Stomach smooth muscle (tissue), 2 donors: ENCODE data around the gene UQCRC1.
A peak's percentile ranks its signal among the peaks of the same experiment; 100 is the strongest.

Experiments used
- H3K27ac ChIP-seq: one replicate; pipeline ENCODE4 v1.7.0; 2013; ENCODE audit warnings: mild to moderate bottlenecking, low read length, inconsistent platforms
- H3K27me3 ChIP-seq, 2 donors: one replicate each; pipeline ENCODE4 v1.7.0; 2013; ENCODE audit warnings: low read length in 2 of 2; ENCODE audit not compliant: insufficient read depth in 2 of 2, control insufficient read depth in 1 of 2
- H3K36me3 ChIP-seq, 2 donors: one replicate each; pipeline ENCODE4 v1.7.0; 2013; ENCODE audit warnings: low read length in 2 of 2; ENCODE audit not compliant: control insufficient read depth in 2 of 2, insufficient read depth in 2 of 2
- H3K4me1 ChIP-seq: one replicate; pipeline ENCODE4 v1.7.0; 2013; ENCODE audit warnings: low read length; ENCODE audit not compliant: control insufficient read depth, insufficient read depth
- H3K4me3 ChIP-seq, 2 donors: one replicate each; pipeline ENCODE4 v1.7.0; 2013; ENCODE audit warnings: low read length in 2 of 2
- H3K9ac ChIP-seq, 2 donors: one replicate each; pipeline ENCODE4 v1.7.0; 2013; ENCODE audit warnings: low read length in 2 of 2, mild to moderate bottlenecking in 1 of 2
- H3K9me3 ChIP-seq, 2 donors: one replicate each; pipeline ENCODE4 v1.7.0; 2013; ENCODE audit warnings: low read length in 2 of 2; ENCODE audit not compliant: control insufficient read depth in 2 of 2
- donor health status: healthy.
- donor health status: Pancreatic carcinoma.

Gene UQCRC1

GRCh38 chr3:48609088-48610005 is at the start of gene UQCRC1:
Gene UQCRC1, minus strand, starts transcription at chr3:48609646. Its CDS starts 26 bp downstream, at chr3:48609620.
- H3K36me3 ChIP-seq = peaks cover 13 to 16% of the 10 kb centered on the region in 2 donors
- H3K9me3 ChIP-seq = no peaks in the 10 kb centered on the region
- H3K4me3 ChIP-seq = peak within 1 kb of the TSS; percentile 87 to 99
- no peaks in the 10 kb centered on the region for H3K27me3 ChIP-seq
- H3K9ac ChIP-seq = peak within 1 kb of the TSS; percentile 80 to 96
- peak within 1 kb of the TSS; percentile 82 for H3K27ac ChIP-seq
- peaks cover 19% of the 10 kb centered on the region for H3K4me1 ChIP-seq

GRCh38 chr3:48656841-48657281 is 47.4 kb upstream of the UQCRC1 start:
- H3K36me3 ChIP-seq = no peaks in the 10 kb centered on the region
- H3K27me3 ChIP-seq = peaks cover 10 to 21% of the 10 kb centered on the region in 2 donors
- H3K4me1 ChIP-seq = peaks cover 22% of the 10 kb centered on the region
- H3K9me3 ChIP-seq = no peaks in the 10 kb centered on the region
- no peak overlapping the region for H3K27ac ChIP-seq
- H3K4me3 ChIP-seq = peak overlapping the region; percentile 55 to 74
- H3K9ac ChIP-seq = no peak overlapping the region

- Histone ChIP-seq H3K4me3 (peak overlapping the region; percentile 55 to 74), H3K9ac (no peak overlapping the region), H3K27me3 (peaks cover 10 to 20% of the 10 kb centered on the region in 2 donors), H3K36me3 (no peaks in the 10 kb centered on the region), H3K4me1 (peaks cover 16% of the 10 kb centered on the region), H3K27ac (no peak overlapping the region), H3K9me3 (no peaks in the 10 kb centered on the region)
Observed at GRCh38 chr3:48656061-48656840, 46.8 kb upstream of the UQCRC1 start.

- Histone ChIP-seq H3K9me3 (no peaks in the 10 kb centered on the region), H3K27ac (no peak overlapping the region), H3K4me3 (no peak overlapping the region), H3K9ac (no peak overlapping the region), H3K4me1 (peaks cover 12% of the 10 kb centered on the region), H3K27me3 (peaks cover 10 to 13% of the 10 kb centered on the region in 2 donors), H3K36me3 (no peaks in the 10 kb centered on the region)
Observed at GRCh38 chr3:48655606-48656005, 46.2 kb upstream of the UQCRC1 start.

- H3K4me3 ChIP-seq = no peak overlapping the region
- H3K9me3 ChIP-seq = no peaks in the 10 kb centered on the region
- H3K27ac ChIP-seq = no peak overlapping the region
- H3K9ac ChIP-seq = no peak overlapping the region
- H3K36me3 ChIP-seq = no peaks in the 10 kb centered on the region
- peaks cover 8 to 12% of the 10 kb centered on the region in 2 donors for H3K27me3 ChIP-seq
- peaks cover 12% of the 10 kb centered on the region for H3K4me1 ChIP-seq
Observed at GRCh38 chr3:48655063-48655462, 45.6 kb upstream of the UQCRC1 start.

- H3K4me3 ChIP-seq = no peak overlapping the region
- H3K9ac ChIP-seq = no peak overlapping the region
Observed at GRCh38 chr3:48652923-48653715, 43.7 kb upstream of the UQCRC1 start.

GRCh38 chr3:48651771-48652170 is 42.3 kb upstream of the UQCRC1 start:
- Histone ChIP-seq H3K27ac (no peak overlapping the region), H3K36me3 (no peaks in the 10 kb centered on the region), H3K4me1 (peaks cover 12% of the 10 kb centered on the region), H3K9me3 (no peaks in the 10 kb centered on the region), H3K9ac (no peak overlapping the region), H3K27me3 (peaks cover under 1 to 2% of the 10 kb centered on the region in 2 donors), H3K4me3 (no peak overlapping the region)

More at GRCh38 chr3:48652923-48653715, 43.7 kb upstream of the UQCRC1 start:
- H3K36me3 ChIP-seq = no peaks in the 10 kb centered on the region
- H3K4me1 ChIP-seq = peaks cover 12% of the 10 kb centered on the region
- no peaks in the 10 kb centered on the region for H3K9me3 ChIP-seq
- no peak overlapping the region for H3K27ac ChIP-seq
- peaks cover 4 to 6% of the 10 kb centered on the region in 2 donors for H3K27me3 ChIP-seq

GRCh38 chr3:48650723-48651122 is 41.3 kb upstream of the UQCRC1 start:
- no peaks in the 10 kb centered on the region for H3K9me3 ChIP-seq
- no peaks in the 10 kb centered on the region for H3K36me3 ChIP-seq
- H3K4me3 ChIP-seq = no peak overlapping the region
- H3K4me1 ChIP-seq = peaks cover 3% of the 10 kb centered on the region
- H3K27ac ChIP-seq = no peak overlapping the region
- no peaks in the 10 kb centered on the region for H3K27me3 ChIP-seq
- no peak overlapping the region for H3K9ac ChIP-seq

- Histone ChIP-seq H3K27me3 (no peaks in the 10 kb centered on the region), H3K4me1 (no peaks in the 10 kb centered on the region), H3K9me3 (no peaks in the 10 kb centered on the region), H3K36me3 (no peaks in the 10 kb centered on the region), H3K9ac (no peak overlapping the region), H3K4me3 (no peak overlapping the region), H3K27ac (no peak overlapping the region)
Observed at GRCh38 chr3:48648188-48648850, 38.9 kb upstream of the UQCRC1 start.

GRCh38 chr3:48647714-48648113 is 38.3 kb upstream of the UQCRC1 start:
- Histone ChIP-seq H3K4me1 (no peaks in the 10 kb centered on the region), H3K9me3 (no peaks in the 10 kb centered on the region), H3K27ac (no peak overlapping the region), H3K27me3 (no peaks in the 10 kb centered on the region), H3K9ac (no peak overlapping the region), H3K4me3 (no peak overlapping the region), H3K36me3 (no peaks in the 10 kb centered on the region)
